Loucy (cell line): ENCODE data around the gene FHIT.

ENCODE experiments used
- H2AFZ ChIP-seq: fragments of 200-600 bp; sonication (generic); 2 replicates; pipeline ENCODE4 v1.6.0; 2016; ENCODE audit warnings: antibody characterized with exemption, mild to moderate bottlenecking, low read length, moderate library complexity
- H3F3A ChIP-seq: fragments of 200-600 bp; 2 replicates; pipeline ENCODE4 v1.6.0; 2016; ENCODE audit warnings: antibody characterized with exemption, low read depth, mild to moderate bottlenecking
- H3K27me3 ChIP-seq: fragments of 200-600 bp; sonication (generic); 2 replicates; pipeline ENCODE4 v1.6.1; 2014; ENCODE audit warnings: low read length, mild to moderate bottlenecking; ENCODE audit not compliant: insufficient read depth, poor library complexity, severe bottlenecking
- H3K36me3 ChIP-seq: fragments of 200-600 bp; sonication (generic); 2 replicates; pipeline ENCODE4 v1.6.1; 2016; ENCODE audit warnings: low read length; ENCODE audit not compliant: insufficient read depth
- H3K4me1 ChIP-seq: fragments of 200-600 bp; sonication (generic); 2 replicates; pipeline ENCODE4 v1.5.1; 2014; ENCODE audit warnings: low read length, mild to moderate bottlenecking; ENCODE audit not compliant: insufficient read depth, poor library complexity, severe bottlenecking
- H3K4me2 ChIP-seq: fragments of 200-600 bp; sonication (generic); 2 replicates; pipeline ENCODE4 v1.6.0; 2014; ENCODE audit warnings: antibody characterized with exemption, low read length, low read depth, mild to moderate bottlenecking; ENCODE audit not compliant: poor library complexity, severe bottlenecking
- H3K4me3 ChIP-seq: fragments of 200-600 bp; sonication (generic); 2 replicates; pipeline ENCODE4 v1.5.1; 2014; ENCODE audit warnings: low read length, mild to moderate bottlenecking, mixed read lengths; ENCODE audit not compliant: poor library complexity, severe bottlenecking
- H3K79me2 ChIP-seq: fragments of 200-600 bp; sonication (generic); 2 replicates; pipeline ENCODE4 v1.6.1; 2014; ENCODE audit warnings: low read length; ENCODE audit not compliant: insufficient read depth
- H3K9ac ChIP-seq: fragments of 200-600 bp; sonication (generic); 2 replicates; pipeline ENCODE4 v1.6.0; 2014; ENCODE audit warnings: mild to moderate bottlenecking, low read depth, low read length, moderate library complexity; ENCODE audit not compliant: poor library complexity, severe bottlenecking
- H3K9me2 ChIP-seq: fragments of 200-600 bp; sonication (generic); replicated peaks from 2 replicates; pipeline ENCODE4 v1.6.1; 2016; ENCODE audit warnings: low read depth, low read length, mixed read lengths
- H3K9me3 ChIP-seq: fragments of 200-600 bp; sonication (generic); 2 replicates; pipeline ENCODE4 v1.6.1; 2014; ENCODE audit warnings: mild to moderate bottlenecking, antibody characterized with exemption, low read length, low read depth; ENCODE audit not compliant: insufficient read depth
- H4K20me1 ChIP-seq: fragments of 200-600 bp; sonication (generic); 2 replicates; pipeline ENCODE4 v1.6.0; 2014; ENCODE audit warnings: antibody characterized with exemption, low read length, mild to moderate bottlenecking; ENCODE audit not compliant: insufficient read depth, poor library complexity, severe bottlenecking
- EZH2phosphoT487 ChIP-seq: fragments of 200-600 bp; IDR thresholded peaks from 2 replicates; pipeline ENCODE4 v1.6.1; 2018; ENCODE audit warnings: antibody characterized with exemption, mild to moderate bottlenecking, moderate library complexity, borderline replicate concordance
- TF ChIP-seq, protein P1 (sequence below): fragments of 200-600 bp; sonication (generic); conservative IDR thresholded peaks from 2 replicates; pipeline ENCODE4 v1.5.1; 2014; ENCODE audit warnings: mild to moderate bottlenecking, antibody characterized with exemption, low read length

The FHIT gene

DNA sequence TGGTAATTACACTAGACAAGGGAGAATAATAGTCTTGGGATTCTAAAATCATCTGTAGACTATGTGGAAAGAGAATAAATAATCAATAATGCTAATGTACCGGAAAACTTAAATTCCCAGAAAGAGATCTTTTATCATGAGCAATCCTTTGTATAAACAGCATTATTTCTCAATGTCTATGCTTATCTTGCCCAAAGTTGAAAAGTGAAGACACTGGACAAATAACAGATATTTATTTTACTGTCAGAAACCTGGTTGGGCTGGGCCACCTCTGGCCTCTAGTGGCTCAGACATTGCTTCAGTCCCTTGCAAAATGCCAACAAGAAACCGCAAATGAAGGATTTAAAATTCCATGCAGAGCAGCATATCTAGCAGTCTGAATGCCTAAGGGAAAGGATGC is 409.9 kb downstream of the FHIT start:
- H3K4me2 ChIP-seq = no peak overlapping the region
- no peak overlapping the region for H3K9ac ChIP-seq
- no peaks in the 10 kb centered on the region for H3K36me3 ChIP-seq
- no peaks in the 10 kb centered on the region for H3K4me1 ChIP-seq
- no peaks in the 10 kb centered on the region for H4K20me1 ChIP-seq
- H3K9me3 ChIP-seq = no peaks in the 10 kb centered on the region
- H3K9me2 ChIP-seq = no peaks in the 10 kb centered on the region
- no peak overlapping the region for H3K4me3 ChIP-seq
- H3K79me2 ChIP-seq = no peaks in the 10 kb centered on the region
- no peak overlapping the region for H2AFZ ChIP-seq
- H3K27me3 ChIP-seq = no peaks in the 10 kb centered on the region
- no peaks in the 10 kb centered on the region for H3F3A ChIP-seq
- TF ChIP-seq EZH2phosphoT487 = no peak
- TF ChIP-seq, protein P1, sequence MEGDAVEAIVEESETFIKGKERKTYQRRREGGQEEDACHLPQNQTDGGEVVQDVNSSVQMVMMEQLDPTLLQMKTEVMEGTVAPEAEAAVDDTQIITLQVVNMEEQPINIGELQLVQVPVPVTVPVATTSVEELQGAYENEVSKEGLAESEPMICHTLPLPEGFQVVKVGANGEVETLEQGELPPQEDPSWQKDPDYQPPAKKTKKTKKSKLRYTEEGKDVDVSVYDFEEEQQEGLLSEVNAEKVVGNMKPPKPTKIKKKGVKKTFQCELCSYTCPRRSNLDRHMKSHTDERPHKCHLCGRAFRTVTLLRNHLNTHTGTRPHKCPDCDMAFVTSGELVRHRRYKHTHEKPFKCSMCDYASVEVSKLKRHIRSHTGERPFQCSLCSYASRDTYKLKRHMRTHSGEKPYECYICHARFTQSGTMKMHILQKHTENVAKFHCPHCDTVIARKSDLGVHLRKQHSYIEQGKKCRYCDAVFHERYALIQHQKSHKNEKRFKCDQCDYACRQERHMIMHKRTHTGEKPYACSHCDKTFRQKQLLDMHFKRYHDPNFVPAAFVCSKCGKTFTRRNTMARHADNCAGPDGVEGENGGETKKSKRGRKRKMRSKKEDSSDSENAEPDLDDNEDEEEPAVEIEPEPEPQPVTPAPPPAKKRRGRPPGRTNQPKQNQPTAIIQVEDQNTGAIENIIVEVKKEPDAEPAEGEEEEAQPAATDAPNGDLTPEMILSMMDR = no peak

DNA sequence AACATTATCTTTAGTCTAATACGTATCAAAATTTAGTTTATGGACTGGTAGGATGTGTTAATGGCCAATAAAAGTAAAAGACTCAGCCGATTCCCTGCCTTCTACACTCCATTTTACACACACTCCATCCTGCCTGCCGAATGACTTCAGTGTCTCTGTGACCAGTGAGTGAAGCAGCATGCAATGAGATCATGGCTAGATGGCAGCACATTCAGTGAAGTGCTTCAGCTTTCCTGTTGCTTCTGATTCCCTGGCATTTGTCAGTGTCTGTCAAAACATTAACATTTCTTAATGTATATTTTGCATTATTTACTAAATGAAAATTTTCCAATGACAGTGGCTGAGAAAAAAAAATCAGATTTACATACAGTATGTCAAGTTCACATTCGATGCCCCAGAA is 412.0 kb downstream of the FHIT start:
- Histone ChIP-seq H3F3A (no peaks in the 10 kb centered on the region), H3K36me3 (no peaks in the 10 kb centered on the region), H3K4me2 (no peak overlapping the region), H3K79me2 (no peaks in the 10 kb centered on the region), H4K20me1 (no peaks in the 10 kb centered on the region), H3K9ac (no peak overlapping the region), H3K9me3 (no peaks in the 10 kb centered on the region), H3K27me3 (no peaks in the 10 kb centered on the region), H3K4me1 (no peaks in the 10 kb centered on the region), H3K9me2 (no peaks in the 10 kb centered on the region), H3K4me3 (no peak overlapping the region), H2AFZ (no peak overlapping the region)
- TF ChIP-seq EZH2phosphoT487 = no peak
- TF ChIP-seq, protein P1 = peak; percentile 25; the same call in 1 of the 2 replicates

DNA sequence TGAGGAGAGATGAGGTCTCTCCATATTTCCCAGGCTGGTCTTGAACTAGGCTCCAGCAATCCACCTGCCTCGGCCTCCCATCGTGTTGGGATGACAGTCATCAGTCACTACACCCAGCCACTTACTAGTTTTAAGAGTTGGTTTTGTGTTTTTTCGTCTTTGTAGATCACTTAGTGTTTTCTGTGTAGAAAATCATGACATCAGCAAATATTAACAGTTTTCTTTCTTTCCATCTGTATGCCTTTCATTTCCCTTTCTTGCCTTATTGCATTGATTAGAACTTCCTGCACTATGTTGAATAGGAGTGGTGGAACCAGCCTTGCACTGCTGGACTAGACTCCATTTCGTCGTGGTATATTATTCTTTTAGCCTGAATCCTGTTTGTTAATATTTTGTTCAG is 415.5 kb downstream of the FHIT start:
- Histone ChIP-seq H4K20me1 (no peaks in the 10 kb centered on the region), H3F3A (no peaks in the 10 kb centered on the region), H3K27me3 (no peaks in the 10 kb centered on the region), H2AFZ (no peak overlapping the region), H3K4me1 (no peaks in the 10 kb centered on the region), H3K36me3 (no peaks in the 10 kb centered on the region), H3K4me3 (no peak overlapping the region), H3K4me2 (no peak overlapping the region), H3K9me2 (no peaks in the 10 kb centered on the region), H3K9ac (no peak overlapping the region), H3K79me2 (no peaks in the 10 kb centered on the region), H3K9me3 (no peaks in the 10 kb centered on the region)
- TF ChIP-seq EZH2phosphoT487 = no peak
- TF ChIP-seq, protein P1 = no peak
